NCI-H345 (cell line): Measurements from ENCODE around the gene RBM8A.

ENCODE experiments used
- DNase-seq: peaks from one replicate; lab custom pipeline; 2025; lab: John Stamatoyannopoulos, UW

Gene RBM8A

DNA sequence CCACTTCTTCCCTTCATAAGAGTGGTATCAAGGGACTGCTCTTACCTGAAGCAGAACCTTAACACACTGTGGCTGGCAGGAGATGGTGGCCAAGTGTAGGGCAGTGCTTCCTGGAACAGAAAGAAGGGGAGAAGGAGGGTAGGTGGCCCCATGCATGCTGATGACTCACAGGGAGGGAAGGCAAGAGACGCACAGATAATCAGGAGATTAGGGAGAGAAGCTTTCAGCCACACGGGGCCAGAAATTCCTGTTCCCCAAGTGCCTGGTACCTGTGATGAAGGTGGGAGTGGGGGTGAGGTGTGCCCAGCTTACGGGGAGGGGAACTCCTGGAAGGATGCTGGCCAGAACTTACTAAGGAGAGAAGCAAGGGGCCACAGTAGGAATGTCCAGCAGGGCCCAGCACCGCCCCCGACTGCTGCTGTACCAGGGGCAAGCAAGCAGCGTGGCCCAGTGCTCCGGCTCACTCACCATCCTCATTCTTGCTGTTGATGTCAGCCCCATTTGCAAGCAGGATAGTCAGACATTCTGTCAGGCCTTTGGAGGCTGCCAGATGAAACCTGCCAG, 49.3 kb downstream of the RBM8A start:
- DNase-seq: no peak

DNA sequence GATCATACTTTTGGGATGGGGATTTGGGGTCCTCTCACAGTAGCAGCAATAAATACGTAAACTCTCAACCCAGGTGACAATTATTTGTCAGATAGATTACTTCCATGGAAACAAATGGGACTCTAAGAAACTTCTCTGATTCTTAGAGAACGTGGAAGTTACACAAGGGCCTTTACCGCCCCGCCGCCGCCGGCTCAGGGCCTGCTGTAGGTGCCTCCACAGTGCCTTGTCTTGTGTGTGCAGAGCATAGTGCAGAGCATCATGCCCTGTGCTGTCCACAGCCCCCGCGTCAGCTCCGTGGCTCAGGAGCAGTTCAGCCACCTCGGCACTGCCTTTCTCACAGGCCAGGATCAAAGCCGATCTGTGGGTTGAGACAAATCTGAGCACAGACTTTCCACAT, 52.6 kb downstream of the RBM8A start:
- DNase-seq: no peak

DNA sequence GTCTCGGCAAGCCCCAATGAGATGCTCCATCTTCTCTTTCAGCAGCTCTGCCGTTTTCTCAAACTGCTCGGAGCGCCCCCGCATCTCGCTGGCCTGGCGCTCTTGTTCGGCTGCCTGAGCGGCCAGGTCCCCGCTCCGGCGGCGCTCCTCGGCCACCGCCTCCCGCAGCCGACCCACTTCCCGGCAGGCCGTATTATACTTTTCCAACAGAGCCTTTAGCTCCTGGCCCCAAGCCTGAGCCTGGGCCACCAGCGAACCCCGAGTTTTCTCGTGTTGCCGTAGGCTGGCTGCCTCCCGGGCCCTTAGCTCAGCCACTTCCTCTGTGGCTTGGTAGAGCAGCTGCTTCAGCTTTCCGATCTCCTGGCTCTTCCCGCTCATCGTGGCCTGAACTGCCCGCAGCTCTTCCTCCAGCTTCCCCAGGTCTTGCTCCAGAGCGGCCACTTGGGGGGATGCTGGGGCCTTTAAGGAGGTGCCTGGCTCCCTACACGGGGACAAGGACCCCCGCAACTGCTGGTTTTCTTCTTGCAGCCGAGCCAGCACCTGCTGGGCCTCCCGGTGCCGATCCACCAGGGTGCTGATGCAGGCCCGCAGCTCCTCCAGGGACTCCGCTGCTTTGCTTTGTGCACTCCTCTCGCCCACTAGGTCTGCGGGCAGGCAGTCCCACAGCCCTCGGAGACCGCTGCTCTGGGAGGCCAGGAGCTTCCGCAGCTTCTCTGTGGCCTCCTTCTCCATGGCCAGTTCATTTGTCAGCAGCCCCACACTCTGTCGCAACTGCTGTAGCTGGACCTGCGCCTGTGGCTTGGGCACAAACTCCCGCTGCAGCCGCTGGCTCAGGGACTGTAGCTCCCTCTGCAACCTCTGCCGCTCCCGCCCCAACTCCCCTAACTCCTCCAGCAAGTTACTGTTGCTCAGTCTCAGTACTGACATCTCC, 55.0 kb downstream of the RBM8A start:
- no peak for DNase-seq
